Endothelial cell of umbilical vein (primary cell): ENCODE results near the gene VAV2. TPM values are rescaled to one million over a fixed set of nuclear protein-coding genes. Genes with fewer than 3 reads are reported as not detected.

ENCODE experiments used
- BruUV-seq: library from RNA; stranded (reverse); fragments of 400-500 nt; replicated peaks from 2 replicates; lab custom pipeline; 2021; lab: Mats Ljungman, UMichigan
- CTCF ChIA-PET: fragments of 300-600, 350-600 bp; sonication (Branson Sonifier 250); formaldehyde crosslinking; loops from one replicate; lab custom pipeline; 2021; ENCODE audit warnings: antibody characterized with exemption, inconsistent platforms; lab: Charles Lee
- POLR2A ChIA-PET: fragments of 300-600, 350-600 bp; sonication (Branson Sonifier 250); formaldehyde crosslinking; loops from one replicate; lab custom pipeline; 2021; ENCODE audit warnings: antibody characterized with exemption, inconsistent platforms; lab: Charles Lee
- DNase-seq: peaks from one replicate; pipeline ENCODE4 v3.0.0-alpha.2; 2011; ENCODE audit warnings: low read depth, low spot score
- FAIRE-seq: peaks from 2 replicates; lab custom pipeline; 2011; peaks lifted over from hg19 to GRCh38; lab: Jason Lieb, UNC
- H2AFZ ChIP-seq: 2 replicates; pipeline ENCODE4 v1.6.0; 2012; ENCODE audit warnings: low read depth, low read length, control low read depth, inconsistent platforms
- H3K27ac ChIP-seq: 2 replicates; pipeline ENCODE4 v1.5.1; 2011; ENCODE audit warnings: low read depth, mild to moderate bottlenecking, control low read depth, low read length, moderate library complexity; ENCODE audit not compliant: insufficient read depth
- H3K27me3 ChIP-seq, 2 experiments: 2 replicates each; pipeline versions ENCODE4 v1.6.0 to v1.6.1; 2011; ENCODE audit warnings: low read length in 2 of 2, mixed read lengths in 1 of 2; ENCODE audit not compliant: control insufficient read depth in 2 of 2, insufficient read depth in 2 of 2
- H3K36me3 ChIP-seq, 2 experiments: 2 replicates in 1 of 2; 3 replicates in 1 of 2; pipeline ENCODE4 v1.5.1; 2011; ENCODE audit warnings: low read length in 2 of 2, mild to moderate bottlenecking in 1 of 2, moderate library complexity in 1 of 2; ENCODE audit not compliant: control insufficient read depth in 2 of 2, insufficient read depth in 2 of 2; ENCODE audit errors: extremely low read depth in 1 of 2
- H3K4me1 ChIP-seq: 3 replicates; pipeline ENCODE4 v1.5.1; 2011; ENCODE audit warnings: mild to moderate bottlenecking, low read length; ENCODE audit not compliant: control insufficient read depth, insufficient read depth; ENCODE audit errors: extremely low read depth
- H3K4me2 ChIP-seq: 2 replicates; pipeline ENCODE4 v1.6.1; 2011; ENCODE audit warnings: low read length, control low read depth, mixed read lengths; ENCODE audit not compliant: insufficient read depth
- H3K4me3 ChIP-seq, 3 experiments: fragments of 200-600 bp in 1 of 3; sonication (generic), shearing (Covaris generic) in 1 of 3; replicated peaks in 1 of 3; 2 replicates each; pipeline ENCODE4 v1.5.1; 2011 to 2016; ENCODE audit warnings: control low read depth in 3 of 3, low read length in 3 of 3, mild to moderate bottlenecking in 2 of 3, inconsistent platforms in 1 of 3, low read depth in 1 of 3, moderate library complexity in 1 of 3; ENCODE audit not compliant: insufficient read depth in 1 of 3
- H3K79me2 ChIP-seq: 2 replicates; pipeline ENCODE4 v1.6.0; 2012; ENCODE audit warnings: low read length, inconsistent platforms; ENCODE audit not compliant: control insufficient read depth, insufficient read depth
- H3K9ac ChIP-seq: replicated peaks from 2 replicates; pipeline ENCODE3; 2011; ENCODE audit warnings: low read length, control low read depth; ENCODE audit not compliant: insufficient read depth; ENCODE audit errors: extremely low read depth
- H3K9me1 ChIP-seq: replicated peaks from 3 replicates; pipeline ENCODE4 v1.6.0; 2011; ENCODE audit warnings: mild to moderate bottlenecking, low read length; ENCODE audit not compliant: control insufficient read depth, insufficient read depth; ENCODE audit errors: extremely low read depth
- H3K9me3 ChIP-seq: replicated peaks from 2 replicates; pipeline ENCODE4 v1.5.1; 2012; ENCODE audit warnings: low read length, inconsistent platforms; ENCODE audit not compliant: control insufficient read depth, insufficient read depth
- H4K20me1 ChIP-seq: replicated peaks from 2 replicates; pipeline ENCODE3; 2011; ENCODE audit warnings: mild to moderate bottlenecking, low read length; ENCODE audit not compliant: control insufficient read depth, insufficient read depth; ENCODE audit errors: extremely low read depth
- CTCF ChIP-seq, 2 donors: IDR thresholded peaks; 1 replicate in 1 of 2; 2 replicates in 1 of 2; pipeline ENCODE4 v1.5.1; 2011; ENCODE audit warnings: low read length in 2 of 2, mild to moderate bottlenecking in 2 of 2, moderate library complexity in 2 of 2, control low read depth in 1 of 2, inconsistent platforms in 1 of 2, low read depth in 1 of 2; ENCODE audit not compliant: insufficient read depth in 1 of 2; ENCODE audit errors: extremely low read depth in 1 of 2
- GATA2 ChIP-seq: IDR thresholded peaks from 2 replicates; pipeline ENCODE4 v1.7.0; 2011; ENCODE audit warnings: low read depth, mild to moderate bottlenecking, moderate library complexity, mixed read lengths, low read length; ENCODE audit not compliant: insufficient read length, insufficient read depth
- JUN ChIP-seq: IDR thresholded peaks from 2 replicates; pipeline ENCODE4 v1.6.1; 2011; ENCODE audit warnings: borderline replicate concordance, low read depth; ENCODE audit not compliant: insufficient read length, insufficient read depth
- MAX ChIP-seq: IDR thresholded peaks from 2 replicates; pipeline ENCODE4 v1.6.1; 2011; ENCODE audit not compliant: insufficient read depth, insufficient read length
- POLR2A ChIP-seq: IDR thresholded peaks from 2 replicates; pipeline ENCODE4 v1.6.1; 2012; ENCODE audit warnings: low read depth, mild to moderate bottlenecking, control low read depth, low read length
- POLR2AphosphoS5 ChIP-seq: IDR thresholded peaks from 2 replicates; pipeline ENCODE4 v1.6.1; 2012; ENCODE audit warnings: low read depth, mild to moderate bottlenecking, control low read depth, low read length, moderate library complexity; ENCODE audit not compliant: insufficient read depth
- dilution Hi-C: fragments of 300-500 bp; cut with MboI; formaldehyde crosslinking; loops from one replicate; pipeline ENCODE4 v1.15.0; 2019; ENCODE audit warnings: low sequenced_read_pairs; ENCODE audit not compliant: extremely low pct_ligation_motif_present
- intact Hi-C: fragments of 100-400 bp; cut with micrococcal nuclease; formaldehyde crosslinking; loops from one replicate; pipeline ENCODE4 v1.10.0; 2022
- polyA plus RNA-seq, 4 experiments: library from polyadenylated mRNA; depleted of rRNA in 3 of 4; stranded (reverse) in 3 of 4; unstranded in 1 of 4; fragments of >200 nt; gene quantifications; 2 replicates each; pipeline versions ENCODE4 v1.2.1 to v1.2.3, GENCODE V29; 2011 to 2012; ENCODE audit warnings: missing spikeins in 1 of 4
- total RNA-seq: library from RNA; stranded (reverse); gene quantifications from 2 replicates; pipeline ENCODE4 v1.2.3, GENCODE V29; 2021

Gene VAV2
- total and polyA plus RNA-seq, 2 donors (not counting 3 experiments of a cell fraction or from before 2014, with no cell fraction given), result 10.6 to 30.6 TPM

- H2AFZ ChIP-seq, result no peak overlapping the region
- peaks cover 2% of the 10 kb centered on the region for H3K4me1 ChIP-seq
- H3K4me3 ChIP-seq, result no peak overlapping the region
- FAIRE-seq (no peak), DNase-seq (no peak)
- H3K27me3 ChIP-seq, result no peaks in the 10 kb centered on the region
- no peaks in the 10 kb centered on the region for H3K36me3 ChIP-seq
- H4K20me1 ChIP-seq, result no peaks in the 10 kb centered on the region
- dilution Hi-C loops, result no loop called here
- TF ChIP-seq POLR2AphosphoS5 (no peak), CTCF (IDR thresholded peaks at IDR 0.05; ENCODE audit: extremely low read depth in 1 of 2, insufficient read depth in 1 of 2, low read depth in 1 of 2, low read length in 2 of 2) (no peak), GATA2 (no peak), MAX (no peak), POLR2A (no peak), JUN (no peak)
- intact Hi-C loops, result no loop called here
- no peaks in the 10 kb centered on the region for H3K9me1 ChIP-seq
- H3K9me3 ChIP-seq, result no peaks in the 10 kb centered on the region
- H3K27ac ChIP-seq, result no peak overlapping the region
- ChIA-PET POLR2A (no interaction called here), CTCF (no interaction called here)
- H3K79me2 ChIP-seq, result peaks cover 2% of the 10 kb centered on the region
- no TSS peak for BruUV-seq
- no peak overlapping the region for H3K9ac ChIP-seq
- no peak overlapping the region for H3K4me2 ChIP-seq
Observed at GRCh38 chr9:133838859-133839507, 153.1 kb downstream of the VAV2 start.
